GM21786 (cell line): ENCODE results near the gene LDLRAD4.
"Not testable (repeated sequence)": the region's sequence is repeated elsewhere in the genome, so short reads cannot be mapped to it uniquely, and the experiment has no call there.

ENCODE experiments used
- ATAC-seq: cut with Tn5 transposase; IDR thresholded peaks from one replicate; pipeline ENCODE4 v1.9.1; 2021; ENCODE audit not compliant: unreplicated experiment

The LDLRAD4 gene

GRCh38 chr18:13476312-13476711 lies 257.8 kb downstream of the LDLRAD4 start:
- not testable (repeated sequence) for ATAC-seq

GRCh38 chr18:13477147-13477683 lies 258.7 kb downstream of the LDLRAD4 start:
- no peak for ATAC-seq

DNA sequence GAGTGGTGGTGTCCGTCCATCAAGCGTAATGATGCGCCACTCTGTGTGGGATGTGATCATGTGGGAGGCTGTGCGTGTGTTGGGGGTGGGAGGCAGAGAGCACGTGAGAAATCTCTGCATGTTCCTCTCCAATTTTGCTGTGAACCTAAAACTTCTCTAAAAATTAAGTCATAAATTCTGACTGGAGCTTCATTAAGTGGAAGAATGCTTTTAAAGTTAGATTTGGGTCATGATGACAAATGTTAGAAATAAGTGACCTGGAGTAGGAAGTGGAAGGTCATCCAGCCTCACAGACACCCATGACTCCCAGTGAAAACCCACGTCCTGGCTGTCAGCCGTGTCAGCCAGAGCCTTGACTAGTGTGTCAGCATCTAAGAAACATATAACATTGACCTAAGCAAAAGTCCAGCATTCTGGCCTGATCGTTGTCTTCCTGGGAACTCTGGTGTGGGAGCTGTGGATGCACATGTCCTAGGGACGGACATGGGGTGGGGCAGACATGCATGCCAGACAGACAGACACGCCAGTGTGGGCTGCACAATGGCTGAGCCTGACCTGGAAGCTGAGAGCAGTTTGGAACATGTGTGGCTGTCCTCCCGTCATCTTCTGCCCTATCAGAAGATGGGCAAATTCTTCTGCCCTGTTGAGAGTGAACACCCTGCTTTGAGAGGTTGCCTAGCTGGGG lies 262.2 kb downstream of the LDLRAD4 start:
- ATAC-seq: no peak

DNA sequence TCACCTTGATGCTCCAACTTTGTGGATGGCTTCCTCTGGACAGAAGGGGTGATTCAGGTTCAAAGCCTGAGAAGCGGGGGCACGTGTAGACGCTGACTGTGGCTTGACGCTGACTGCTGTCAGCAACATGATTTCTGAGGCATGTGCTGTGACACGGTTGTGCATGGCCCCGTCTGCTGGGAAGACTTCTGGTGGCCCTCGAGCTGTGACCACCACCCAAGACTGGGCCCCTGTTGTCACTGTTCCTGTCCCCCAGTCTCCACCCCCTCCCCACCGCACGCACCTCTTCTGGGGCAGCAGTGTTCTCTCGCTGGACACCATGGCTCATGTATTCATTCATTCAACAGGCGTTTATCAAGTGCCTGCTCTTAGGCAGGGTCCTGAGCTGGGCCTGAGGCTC lies 262.8 kb downstream of the LDLRAD4 start:
- no peak for ATAC-seq

DNA sequence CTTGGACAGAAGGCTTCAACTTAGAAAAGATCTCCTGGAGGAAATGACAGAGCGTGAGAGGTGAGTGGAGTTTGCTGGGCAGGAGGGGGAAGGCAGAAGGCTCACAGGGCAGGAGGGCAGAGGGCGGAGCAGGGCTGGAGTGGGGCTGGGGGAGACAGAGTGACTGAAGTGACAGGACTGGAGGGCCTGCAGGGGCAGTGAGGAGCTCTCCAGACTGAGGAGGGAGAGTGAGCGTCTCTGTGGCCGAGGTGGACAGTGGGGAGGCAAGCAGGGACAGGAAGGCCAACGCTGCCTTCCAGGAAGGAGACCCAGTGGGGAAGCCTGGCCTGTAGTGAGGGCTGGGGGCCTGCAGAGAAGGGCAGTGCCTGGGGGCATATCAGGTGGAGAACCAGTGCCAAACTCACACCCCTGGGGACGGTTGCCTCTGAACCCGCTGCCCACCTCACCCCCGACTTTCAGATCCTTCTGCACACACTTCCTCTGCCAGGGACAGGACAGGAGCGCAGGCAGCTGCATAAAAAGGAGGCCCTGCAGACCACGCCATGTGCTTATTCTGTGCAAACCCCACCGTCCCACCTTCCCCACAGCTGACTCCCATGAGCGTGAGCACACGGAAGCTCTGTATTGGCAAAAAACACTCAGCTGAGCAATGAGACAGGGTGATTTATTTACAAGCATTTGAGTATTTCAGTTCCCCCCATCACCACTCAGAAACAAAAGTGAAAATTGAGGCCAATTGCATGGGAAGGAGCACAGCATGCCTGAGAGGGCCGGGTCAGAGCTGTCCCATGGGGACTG lies 263.5 kb downstream of the LDLRAD4 start:
- ATAC-seq: peak; percentile 92

DNA sequence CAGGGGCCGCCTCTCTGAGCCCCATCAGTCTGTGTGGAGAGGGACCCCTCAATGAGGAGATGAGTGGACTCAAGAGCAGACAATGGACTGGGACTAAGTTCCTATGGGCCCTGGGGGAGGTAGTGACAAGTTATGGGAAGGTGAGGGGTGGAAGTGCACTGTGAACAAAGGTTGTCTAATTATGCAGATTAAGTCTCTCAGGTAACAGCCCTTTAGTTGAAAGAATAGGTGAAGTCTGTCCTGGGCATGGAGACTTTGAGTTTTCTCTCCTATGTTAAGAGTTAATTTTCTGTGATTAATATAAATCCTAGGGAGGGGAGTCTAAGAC lies 264.0 kb downstream of the LDLRAD4 start:
- no peak for ATAC-seq

DNA sequence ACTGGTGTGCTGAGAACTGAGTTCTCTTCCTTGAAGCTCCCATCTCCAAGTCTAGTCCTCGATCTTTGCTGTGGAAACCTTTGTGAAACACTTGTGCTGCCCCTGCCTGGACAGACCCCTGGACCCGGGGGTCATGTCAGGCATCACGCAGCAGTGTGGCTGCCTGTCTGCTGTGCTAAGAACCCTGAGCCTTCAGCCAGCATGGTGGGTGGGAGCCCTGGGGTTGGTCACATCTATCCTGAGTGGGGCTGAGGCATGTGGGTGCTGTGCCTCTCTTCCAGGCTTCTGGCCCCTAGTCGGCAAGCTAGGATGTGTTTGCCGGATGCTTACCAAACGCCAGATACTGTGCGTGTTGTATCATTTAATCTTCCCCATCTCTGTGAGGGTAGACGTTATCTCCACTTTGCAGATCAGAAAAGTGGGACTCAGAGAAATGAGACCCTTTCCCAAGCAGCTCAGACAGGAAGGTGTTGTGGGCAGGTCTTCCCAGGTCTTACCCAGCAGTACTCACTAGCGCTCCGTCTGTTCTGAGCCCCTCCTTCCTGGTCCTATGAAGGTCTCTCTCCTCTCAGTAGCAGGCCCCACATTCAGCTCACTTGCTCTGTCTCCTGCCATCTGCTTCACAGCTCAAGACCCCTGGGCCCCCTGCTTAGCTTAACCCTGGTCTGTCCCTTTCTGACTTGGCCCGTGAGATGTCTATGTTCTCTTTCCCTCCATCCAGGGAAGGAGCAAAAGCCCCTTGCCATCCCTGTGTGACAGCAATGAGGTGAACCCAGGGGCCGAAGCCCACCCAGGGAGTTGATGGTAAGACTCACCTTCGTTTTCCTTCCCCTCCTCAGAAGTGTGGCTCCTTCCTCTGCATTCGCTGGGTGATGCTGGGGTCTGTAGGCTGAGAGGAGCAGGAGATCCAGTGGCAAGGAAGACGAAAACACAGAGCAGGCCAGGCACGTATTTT lies 265.0 kb downstream of the LDLRAD4 start:
- ATAC-seq: no peak

DNA sequence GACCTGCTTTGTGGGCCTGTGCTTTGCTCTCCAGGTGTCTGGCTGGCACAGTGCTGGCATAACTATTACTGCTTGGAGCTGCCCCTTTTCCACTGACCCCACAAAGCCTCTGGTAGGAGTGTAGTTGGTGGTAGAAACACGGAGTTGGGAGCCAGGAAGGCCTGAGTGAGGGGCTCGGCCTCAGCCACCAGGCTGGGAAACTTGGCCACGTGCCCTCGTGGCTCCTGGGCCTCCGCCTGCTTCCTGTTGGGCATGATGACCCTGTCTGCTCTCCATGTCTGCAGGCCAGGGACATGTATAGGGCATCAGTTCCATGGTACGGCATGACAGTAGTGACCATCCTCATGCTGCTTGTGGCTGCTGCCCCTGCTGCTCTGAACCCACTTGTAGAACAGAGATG lies 266.6 kb downstream of the LDLRAD4 start:
- ATAC-seq: no peak

- no peak for ATAC-seq
Measured at GRCh38 chr18:13485604-13486003, 267.0 kb downstream of the LDLRAD4 start.

DNA sequence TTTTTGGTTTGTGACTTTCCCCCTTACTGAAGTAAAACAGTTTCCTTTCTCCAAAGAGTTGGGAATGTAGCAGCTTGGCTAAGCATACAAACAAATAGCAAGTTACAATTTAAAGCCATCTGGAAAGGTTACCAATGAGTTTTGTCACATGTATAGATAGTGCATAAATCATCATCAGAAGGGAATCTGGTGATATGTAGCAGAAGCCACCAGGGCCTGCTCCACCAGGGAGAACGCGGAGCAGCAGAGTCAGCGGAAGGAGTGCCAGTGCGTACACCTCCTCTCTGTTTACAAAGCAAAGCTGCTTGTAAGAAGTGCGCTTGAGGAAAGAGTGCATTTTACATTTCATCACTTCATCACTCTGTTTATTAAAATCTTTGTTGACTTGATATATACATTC lies 267.7 kb downstream of the LDLRAD4 start:
- ATAC-seq: no peak

DNA sequence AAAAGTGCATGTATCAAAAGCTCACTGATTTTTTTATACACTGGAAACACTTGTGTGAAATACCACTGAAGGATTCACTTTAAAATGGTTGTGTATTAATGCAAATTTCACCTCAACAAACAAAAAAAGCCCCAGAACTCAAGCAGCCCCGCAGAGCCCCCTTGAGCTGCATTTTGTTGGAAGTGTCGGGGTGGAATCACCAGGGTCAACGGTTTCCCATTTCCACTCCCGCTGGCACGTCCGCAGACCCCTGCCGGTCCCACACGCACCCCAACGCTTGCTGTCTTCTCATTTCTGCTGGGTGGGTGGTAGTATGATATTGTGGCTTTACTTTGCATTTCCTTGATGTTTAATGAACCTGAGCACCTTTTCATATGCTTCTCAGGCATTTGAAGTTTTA lies 268.1 kb downstream of the LDLRAD4 start:
- no peak for ATAC-seq

DNA sequence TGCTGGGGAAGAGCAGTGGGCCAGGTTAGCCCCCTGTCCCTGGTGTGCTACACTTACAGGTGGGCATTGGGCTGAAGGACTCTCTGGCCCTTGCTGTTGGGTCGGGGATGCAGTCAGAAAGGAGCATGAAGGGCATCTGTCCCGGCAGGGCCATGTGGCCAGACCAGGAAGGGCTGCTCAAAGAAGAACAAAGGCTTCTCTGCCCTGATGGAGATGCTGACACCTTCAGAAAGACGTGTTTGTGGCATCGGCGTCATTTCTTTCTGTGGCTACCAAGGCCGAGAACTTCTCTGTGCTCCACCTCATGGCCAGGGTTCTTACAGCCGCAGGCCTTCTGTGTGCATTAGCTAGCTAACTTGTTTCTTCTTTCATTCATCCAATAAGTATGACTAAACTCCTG lies 268.7 kb downstream of the LDLRAD4 start:
- no peak for ATAC-seq

DNA sequence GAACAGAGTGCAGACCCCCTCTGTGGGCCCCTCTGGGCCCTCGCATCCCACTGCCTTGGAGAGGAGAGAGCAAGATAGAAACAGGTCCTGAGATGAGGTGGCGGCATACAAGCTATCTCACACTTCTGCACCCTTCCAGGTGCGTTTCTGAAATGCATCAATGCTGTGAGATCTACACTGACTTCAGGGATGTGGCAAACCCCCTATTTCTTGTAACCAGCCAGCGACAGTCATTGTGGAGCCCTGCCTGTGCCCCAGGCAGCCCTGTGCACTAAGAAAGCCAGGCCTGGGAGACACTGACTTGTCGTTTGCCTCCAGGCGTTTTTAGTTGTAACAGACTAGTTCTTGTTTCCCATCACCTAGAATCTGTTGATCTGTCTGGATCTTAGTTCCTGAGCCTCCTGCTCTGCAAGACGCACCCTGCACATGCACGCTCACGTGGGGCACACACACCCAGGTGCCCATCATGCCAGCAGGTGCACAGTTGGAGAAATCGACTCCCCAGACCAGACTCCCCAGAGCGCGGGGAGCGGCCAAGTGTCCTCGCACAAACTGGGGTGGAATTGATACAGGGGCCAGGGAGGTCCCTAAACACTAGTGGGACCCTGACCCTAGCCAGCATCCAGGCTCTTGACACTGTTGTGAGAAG lies 269.8 kb downstream of the LDLRAD4 start:
- no peak for ATAC-seq

- not testable (repeated sequence) for ATAC-seq
Measured at GRCh38 chr18:13489303-13489702, 270.7 kb downstream of the LDLRAD4 start.

GRCh38 chr18:13491138-13491537 lies 272.6 kb downstream of the LDLRAD4 start:
- ATAC-seq: no peak

- no peak for ATAC-seq
Measured at GRCh38 chr18:13492314-13492713, 273.8 kb downstream of the LDLRAD4 start.

DNA sequence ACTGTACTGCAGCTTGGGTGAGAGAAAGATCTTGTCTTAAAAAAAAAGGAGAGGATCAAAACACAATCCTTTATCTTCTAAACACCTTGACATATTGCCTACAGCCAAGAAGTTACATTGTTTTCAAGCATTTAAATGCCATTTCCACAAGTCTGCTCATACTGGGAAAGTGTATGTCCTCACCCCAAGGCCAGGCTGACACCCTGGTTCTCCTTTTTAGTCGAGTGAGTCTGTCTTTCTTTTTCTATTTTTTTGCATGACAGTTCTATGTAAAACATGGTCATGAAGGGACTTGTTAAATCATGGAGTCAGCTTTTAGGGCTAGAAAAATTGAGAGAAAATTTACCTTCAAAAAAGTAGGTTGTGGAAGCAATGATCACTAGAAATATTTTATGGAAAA lies 274.5 kb downstream of the LDLRAD4 start:
- no peak for ATAC-seq

- ATAC-seq: no peak
Measured at GRCh38 chr18:13493725-13494124, 275.2 kb downstream of the LDLRAD4 start.

DNA sequence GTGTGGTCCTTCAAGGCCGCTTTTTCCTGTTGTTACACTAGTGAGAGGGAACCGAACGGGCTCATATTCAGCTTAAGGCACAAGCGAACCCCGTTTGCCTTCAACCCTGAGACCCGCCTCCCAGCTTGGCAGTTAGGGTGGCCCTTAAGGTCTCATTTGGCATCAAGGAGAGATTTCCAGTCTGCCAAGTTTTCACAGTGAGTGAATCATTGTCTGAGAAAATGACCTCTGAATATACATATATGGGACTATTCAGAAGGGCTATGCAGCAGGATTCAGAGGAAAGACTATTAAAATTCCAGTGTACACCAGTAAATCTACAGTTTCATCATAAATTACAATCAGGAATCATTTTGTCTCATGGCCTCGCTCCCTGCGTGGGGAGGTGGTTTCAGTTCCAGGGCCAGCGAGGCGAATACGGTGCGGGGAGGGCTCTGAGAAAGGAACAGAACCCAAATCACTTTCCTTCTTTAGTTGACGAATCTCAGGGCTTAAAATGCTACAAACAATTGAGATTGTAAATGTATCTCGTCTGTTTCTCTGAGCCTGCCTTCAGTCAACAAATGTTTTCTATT lies 276.4 kb downstream of the LDLRAD4 start:
- no peak for ATAC-seq

DNA sequence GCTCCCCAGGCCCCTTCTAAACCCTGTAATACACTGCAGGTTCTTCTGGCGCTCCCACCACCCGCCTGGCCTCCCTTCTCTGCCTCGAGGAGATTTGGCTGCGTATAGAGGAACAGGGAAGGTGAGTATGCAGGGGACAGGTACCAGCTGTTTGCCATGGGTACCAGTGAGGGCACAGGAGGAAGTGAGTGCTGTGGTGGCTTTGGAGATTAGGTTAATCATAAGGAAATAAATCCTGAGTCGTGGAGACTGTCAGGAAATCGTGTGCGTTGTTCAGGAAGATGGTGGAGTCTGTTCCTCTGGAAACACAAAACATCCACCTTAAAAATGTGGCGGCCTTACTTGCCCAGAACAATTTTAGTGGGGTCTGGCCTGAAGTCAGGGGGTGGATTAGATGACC lies 277.4 kb downstream of the LDLRAD4 start:
- no peak for ATAC-seq
